Bone marrow (tissue), 2 donors: ENCODE data around the gene IL1RL1.
A peak's percentile ranks its signal among the peaks of the same experiment; 100 is the strongest.

ENCODE experiments used
- DNase-seq, 2 donors: peaks; one replicate each; lab custom pipeline; 2025; lab: John Stamatoyannopoulos, UW

The IL1RL1 gene

DNA sequence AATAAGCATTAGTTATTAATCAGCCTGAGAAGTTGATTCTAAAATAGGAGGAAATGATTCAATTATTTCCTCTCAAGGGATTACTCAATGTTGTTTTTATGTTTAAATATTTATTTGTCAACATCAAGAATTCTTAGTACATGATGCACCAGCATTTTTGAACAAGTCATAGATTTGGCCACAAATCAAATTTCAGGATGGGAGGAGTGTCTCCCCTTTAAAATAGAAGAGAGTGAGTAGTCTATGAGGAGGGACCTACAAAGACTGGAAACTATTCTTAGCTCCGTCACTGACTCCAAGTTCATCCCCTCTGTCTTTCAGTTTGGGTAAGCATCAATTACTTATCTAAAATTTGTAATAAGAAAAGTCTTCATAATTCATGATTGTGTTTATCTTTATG is 25.6 kb downstream of the IL1RL1 start:
- no peak for DNase-seq

DNA sequence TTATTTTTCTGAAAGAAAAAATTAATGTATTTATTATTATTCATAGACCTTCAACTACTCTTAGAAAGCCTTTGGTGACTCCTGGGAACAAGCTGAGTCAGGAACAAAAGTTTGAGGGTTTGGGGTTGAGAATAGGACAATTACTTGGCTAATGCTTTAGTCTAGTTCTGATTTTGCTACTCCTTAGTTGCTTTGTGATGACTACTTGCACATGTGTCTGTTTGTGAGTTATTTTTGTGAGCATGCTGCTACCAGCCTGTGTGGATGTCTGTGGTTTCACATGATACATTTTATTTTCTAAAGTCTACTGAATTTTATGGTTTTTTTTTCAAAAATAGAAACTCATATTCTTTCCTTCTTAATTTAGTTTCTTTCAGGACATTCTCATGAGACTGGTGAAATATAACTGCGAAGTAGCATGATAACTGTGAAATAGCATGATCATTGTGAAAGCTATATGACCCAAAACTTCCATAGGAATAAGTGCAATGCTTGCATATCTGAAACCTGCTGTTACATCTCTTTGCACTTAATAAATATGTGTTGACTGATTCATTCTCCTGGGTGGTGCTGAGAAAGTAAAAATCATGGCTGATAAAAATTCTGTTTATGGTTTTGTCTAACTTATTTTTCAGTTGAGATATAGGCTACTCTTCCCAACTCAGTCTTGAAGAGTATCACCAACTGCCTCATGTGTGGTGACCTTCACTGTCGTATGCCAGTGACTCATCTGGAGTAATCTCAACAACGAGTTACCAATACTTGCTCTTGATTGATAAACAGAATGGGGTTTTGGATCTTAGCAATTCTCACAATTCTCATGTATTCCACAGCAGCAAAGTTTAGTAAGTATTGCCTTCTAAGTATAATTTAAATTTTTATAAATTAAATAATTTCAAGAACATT is 26.4 kb downstream of the IL1RL1 start:
- DNase-seq: no peak

DNA sequence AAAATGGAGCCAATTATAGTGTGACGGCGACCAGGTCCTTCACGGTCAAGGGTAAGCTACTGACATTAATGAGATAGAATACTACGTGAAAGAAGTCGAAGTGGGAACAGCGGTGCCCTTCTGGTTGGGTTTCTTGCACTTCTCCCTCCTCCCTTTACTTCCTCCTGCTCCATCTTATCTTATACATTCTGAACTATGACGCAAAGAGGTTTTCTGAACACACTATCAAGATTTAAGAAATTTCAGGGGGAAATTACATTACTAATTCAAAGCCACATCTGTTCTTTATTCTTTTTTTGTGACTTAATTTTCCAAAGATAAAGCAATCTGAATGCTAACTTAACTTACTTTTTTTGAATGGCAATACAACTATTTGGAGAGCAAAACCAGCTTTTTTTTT is 29.4 kb downstream of the IL1RL1 start:
- DNase-seq: no peak

DNA sequence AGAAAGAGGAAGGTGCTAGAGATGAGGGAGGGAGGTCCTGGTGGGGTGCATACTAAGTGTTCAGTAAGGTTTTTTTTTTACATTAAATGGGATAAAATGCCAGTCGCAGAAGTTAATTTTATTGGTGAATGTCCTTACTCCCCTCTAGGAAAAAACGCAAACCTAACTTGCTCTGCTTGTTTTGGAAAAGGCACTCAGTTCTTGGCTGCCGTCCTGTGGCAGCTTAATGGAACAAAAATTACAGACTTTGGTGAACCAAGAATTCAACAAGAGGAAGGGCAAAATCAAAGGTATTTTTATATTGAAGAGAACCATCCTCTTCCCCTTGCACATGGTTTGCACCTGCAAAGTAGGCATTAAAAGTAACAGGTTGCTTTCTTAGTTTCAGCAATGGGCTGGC is 31.5 kb downstream of the IL1RL1 start:
- no peak for DNase-seq

DNA sequence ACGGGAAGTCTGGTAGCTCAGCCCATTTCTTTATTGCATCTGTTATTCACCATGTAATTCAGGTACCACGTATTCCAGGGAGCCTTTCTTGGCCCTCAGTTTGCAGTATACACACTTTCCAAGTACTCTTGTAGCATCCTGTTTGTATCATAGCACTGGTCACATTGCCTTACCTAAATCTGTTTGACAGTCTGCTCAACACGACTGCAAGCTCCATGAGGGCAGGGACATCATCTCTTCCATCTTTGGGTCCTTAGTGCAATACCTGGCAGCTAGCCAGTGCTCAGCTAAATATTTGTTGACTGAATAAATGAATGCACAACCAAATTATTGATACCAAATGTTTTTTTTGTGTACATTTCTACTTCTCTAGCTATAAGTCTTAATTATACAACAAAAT is 33.0 kb downstream of the IL1RL1 start:
- no peak for DNase-seq

DNA sequence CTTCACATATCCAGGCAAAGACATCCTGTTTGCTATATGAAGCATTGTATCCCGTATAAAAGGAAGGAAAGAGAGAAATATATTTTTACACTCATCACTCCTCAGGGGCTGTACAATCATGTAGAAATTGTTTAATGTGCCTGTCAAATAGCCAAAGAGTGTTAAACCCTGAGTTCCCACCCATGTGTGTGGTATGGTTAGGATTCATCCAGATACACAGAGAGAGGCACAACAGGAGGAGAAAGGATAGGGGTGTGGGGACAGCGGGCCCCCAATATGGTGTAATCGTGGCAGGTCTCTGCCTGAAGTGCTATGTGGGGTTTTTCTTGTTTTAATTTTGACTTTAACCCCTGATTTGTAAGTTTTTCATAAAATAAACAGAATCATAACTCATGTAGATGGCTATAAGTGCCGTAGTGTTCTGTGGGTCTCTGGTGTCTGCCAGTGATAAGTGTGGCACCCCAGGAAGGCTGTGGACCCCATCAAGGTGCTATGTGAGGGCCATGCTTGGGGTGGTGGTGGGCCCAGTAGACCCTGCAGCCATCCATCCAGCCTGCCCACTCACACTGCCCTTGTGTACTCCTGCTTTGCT is 34.1 kb downstream of the IL1RL1 start:
- no peak for DNase-seq

DNA sequence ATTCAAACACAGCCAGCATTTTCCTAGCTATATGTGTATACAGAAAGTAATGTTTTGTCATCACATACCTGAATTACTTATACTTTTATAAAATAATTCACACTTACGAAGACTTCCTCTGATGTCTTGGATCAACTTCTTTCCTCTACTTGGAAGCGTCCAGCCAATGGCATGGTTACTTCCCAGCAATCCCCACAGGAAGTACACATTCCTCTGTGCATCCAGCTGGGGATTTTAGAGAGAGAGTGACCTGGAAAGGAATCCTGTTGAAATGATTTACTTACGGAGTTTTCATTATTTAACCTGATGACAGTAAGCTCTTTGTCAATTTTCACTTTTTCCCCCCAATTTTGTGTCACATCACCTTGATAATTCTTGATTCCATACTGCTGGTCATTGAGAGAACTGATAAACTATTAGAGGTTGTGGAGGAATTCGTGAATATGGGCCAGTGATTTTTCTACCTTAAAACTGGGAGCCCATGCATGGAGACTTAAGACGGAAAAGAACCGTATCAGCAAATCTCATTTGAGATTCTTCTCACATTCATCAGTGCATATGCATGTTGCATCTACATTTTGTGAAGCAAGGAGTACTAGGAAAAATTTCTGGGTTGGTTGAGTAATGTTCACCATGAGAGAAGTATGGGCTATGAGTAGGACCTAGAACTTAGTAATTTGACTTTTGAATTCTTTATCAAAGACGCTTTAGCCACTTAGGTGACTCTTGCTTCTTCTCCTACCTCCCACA is 35.2 kb downstream of the IL1RL1 start:
- no peak for DNase-seq

DNA sequence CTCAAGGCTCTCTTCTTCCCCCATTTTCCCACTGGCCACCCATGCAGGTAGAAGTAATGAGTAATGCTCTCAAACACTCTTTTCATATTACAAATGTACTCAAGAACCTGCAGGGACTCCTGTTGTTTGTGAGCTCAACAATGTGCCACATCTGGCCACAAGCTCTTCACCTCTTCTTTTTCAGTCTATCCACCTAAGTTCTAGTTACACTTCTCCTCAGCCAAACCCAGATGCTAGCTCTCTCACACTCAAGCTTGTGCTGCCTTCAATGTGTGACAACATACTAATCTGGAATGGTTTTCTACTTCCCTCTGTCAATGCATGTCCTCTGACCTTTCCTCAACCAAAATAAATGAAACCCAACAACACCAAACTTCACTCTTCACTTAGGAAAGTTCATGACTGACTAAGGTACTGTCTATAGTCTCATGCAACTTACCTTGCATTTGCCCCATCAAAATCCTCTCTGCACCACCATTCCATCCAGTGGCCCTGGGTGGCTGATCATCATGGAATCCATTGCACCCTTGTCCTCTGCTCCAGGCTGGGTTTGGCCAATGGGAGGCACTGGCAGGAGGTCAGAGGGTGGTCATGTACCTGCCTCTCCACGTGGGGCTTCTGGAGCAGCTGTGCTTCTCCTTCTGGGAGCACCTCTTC is 38.9 kb downstream of the IL1RL1 start:
- no peak for DNase-seq

DNA sequence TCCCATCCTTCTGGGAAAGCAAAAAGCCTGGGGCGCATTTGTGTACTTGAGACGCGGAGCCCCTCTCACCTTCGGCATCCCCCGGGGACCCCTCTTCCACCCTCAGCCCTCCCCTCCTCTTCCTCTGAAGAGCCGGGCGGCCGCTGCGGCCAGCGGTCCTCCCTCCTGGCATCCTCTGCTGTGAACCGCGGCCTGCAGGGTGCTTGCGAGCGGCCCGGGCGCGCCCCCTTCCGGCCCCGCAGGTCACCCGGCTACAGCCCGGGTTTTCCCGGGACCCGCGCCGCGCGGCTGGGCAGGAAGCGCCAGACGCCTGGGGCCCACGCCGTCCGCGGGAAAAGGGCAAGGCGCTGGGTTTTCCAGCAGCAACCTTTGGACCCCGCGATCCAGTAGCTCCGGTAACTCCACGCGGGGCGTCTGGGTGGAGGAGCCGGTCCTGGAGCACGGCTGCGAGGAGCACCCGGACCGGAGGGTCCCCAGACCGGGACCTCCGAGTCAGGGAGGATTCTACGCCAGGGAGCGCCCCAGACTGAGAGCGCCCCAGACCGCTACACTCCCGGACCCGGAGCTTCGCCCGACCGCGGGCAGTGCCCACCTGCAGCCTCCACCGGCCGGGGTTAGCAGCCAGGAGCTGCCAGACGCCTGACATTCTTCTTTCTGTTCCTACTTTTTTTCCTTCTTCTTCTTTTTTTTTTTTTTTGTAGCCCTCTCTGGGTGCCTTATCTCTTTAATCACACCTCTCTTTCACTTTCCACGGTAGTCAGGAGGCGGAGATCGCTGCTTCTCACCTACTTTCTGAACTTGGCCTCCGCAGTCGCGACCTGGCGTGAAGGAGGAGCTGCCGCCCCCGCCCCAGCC is 44.4 kb downstream of the IL1RL1 start, which contains the start of gene IL18R1:
Gene IL18R1 (plus strand): TSS at position 271 of the 855 bp plus-strand sequence. CDS start 6,865 bp downstream, outside the sequence.
- DNase-seq: peak; percentile 41 to 42

DNA sequence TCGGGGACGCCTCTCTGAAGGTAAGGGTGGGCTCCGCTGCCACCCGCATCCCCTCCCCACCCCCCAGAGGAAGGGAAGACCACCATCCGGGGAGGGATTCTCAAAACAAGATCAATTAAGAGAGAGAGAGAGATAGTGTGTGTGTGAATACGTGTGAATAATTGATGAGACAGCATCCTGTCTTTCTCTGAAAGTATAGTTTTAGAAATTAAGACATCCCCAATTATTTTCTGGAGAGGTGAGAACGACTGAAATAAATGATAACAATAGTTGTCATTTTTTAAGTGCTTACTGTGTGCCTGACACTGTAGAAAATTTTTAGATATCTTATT is 45.0 kb downstream of the IL1RL1 start:
- DNase-seq: no peak

DNA sequence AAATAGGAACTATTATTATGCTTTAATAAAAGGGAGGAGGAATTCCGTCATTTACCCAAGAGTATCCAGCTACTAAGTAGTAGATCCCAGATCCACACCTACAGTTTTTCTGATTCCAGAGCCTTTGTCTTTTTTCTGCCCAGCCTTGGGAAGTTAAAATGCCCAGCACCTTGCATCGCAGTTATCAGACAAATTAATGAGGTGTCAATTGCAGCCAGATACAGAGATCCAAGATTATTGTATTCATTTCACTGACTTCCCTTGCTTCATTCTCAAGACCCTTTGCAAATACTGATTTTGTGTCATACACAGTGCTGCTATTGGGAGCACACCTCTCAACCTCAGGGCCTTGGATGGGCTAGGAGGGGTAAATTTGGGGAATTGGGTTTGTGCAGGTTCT is 45.4 kb downstream of the IL1RL1 start:
- DNase-seq: no peak

DNA sequence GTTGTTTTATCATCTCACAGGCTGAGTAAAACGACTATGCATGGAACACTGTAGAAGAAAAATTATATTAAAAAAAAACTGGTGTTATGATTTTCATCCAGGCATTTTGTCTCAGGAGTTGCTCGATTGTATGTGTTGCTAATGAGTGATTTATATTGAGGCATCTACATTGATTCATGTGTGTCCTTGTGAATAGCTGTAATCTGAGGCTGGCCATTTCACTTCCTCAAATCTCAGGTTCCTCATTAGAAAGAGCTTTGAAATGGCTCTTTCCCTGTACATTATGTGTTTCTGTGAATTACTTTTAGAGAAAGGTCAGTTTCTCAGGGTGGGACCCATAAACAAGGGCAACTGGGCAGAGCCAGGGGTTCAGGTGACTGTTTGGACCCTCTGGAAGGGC is 46.6 kb downstream of the IL1RL1 start:
- peak in 1 of 2 donors; percentile 21 for DNase-seq

DNA sequence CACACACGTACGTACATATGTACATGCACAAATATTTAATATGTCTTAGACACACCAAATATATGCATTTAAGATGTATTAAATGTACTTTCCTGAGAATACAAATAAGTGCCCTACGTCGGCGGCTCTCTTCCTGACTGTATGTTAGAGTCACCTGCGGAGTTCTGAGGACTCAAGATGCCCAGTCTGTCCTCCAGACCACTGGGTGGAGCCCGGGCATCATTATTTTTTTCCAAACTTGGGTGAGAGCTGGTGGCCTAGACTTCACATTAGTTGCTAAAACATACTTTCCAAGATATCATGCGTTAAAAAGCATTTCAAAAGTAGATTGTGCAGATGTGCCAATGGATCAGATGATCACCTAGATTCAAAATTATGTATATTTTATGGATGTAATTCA is 47.1 kb downstream of the IL1RL1 start:
- DNase-seq: no peak

DNA sequence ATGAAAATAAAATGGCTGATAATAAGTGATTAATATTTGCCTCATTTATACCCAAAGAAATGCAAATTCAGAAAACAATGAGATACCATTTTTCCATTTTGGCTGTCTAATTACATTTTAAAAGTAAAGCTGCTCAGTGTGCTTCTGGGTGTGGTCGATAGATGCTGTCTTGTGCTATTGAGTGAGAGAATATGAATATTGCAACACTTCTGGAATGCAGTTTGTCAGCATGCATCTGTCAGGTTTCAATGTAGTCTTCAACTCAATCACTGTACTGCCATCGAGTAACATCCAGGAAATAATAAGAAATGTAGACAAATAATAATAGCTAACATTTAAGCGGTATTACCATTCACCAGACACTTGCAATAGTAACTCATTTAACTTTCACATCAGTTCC is 48.2 kb downstream of the IL1RL1 start:
- DNase-seq: no peak

DNA sequence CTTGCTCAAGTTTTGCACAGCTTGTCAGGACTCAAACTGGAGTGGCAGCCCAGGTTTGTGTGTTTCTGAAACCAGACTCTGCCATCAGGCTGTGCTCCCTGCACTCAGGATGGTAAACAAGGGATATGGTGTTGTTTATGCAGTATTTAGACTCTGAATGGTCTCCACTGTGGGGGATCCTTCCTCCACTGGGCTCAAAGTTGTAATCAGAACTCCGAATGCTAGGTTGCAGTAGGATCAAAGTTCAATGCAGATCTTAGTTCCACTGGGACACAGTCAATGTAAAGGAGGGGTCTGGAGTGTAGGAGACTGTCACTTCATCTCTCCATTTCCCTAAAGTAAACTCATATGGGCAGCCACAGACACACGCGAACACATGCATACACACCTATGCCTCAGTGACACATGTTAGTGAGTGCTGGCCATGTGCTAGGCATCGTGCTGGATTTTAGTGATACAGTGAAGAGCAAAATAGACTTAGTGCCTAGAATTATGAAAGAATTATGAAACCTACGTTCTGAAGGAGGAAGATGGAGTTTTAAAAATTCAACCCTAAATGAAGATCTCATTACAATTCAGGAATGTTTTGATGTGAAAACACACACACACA is 50.4 kb downstream of the IL1RL1 start:
- no peak for DNase-seq

DNA sequence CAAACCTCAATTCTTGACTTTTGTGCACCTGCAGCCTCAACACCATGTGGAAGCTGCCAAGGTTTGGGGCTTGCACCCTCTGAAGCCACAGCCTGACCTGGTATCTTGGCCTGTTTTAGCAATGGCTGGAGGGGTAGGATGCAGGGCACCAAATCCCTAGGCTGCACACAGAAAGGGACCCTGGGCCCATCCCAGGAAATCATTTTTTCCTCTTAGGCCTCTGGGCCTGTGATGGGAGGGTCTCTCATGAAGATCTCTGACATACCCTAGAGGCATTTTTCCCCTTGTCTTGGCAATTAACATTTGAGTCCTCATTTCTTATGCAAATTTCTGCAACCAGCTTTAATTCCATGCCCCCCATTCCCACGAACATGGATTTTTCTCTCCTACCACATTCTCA is 54.4 kb downstream of the IL1RL1 start:
- no peak for DNase-seq

DNA sequence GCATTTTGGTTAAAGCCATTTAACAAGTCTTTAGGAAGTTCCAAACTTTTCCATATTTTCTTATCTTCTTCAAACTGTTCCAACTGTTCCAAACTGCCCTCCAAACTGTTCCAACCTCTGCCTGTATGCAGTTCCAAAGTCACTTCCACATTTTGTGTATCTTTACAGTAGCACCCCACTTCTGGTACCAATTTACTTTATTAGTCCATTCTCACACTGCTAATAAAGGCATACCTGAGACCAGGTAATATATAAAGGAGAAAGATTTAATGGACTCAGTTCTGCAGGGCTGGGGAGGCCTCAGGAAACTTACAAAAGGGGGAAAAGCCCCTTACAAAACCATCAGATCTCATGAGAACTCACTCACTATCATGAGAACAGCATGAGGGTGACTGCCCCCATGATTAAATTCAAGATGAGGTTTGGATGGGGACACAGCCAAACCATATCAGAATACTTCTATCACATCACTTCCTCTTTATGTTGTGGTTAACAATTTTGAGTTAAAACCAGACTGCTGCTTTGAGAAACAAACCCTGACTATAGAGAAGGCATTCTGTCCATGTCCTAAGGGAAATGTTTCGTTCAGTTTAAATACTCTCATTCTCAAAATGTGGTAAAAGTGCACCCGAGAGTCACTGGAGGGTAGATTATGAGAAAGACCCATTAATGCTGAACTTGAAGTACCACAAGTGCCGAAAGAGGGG is 55.2 kb downstream of the IL1RL1 start:
- DNase-seq: no peak

DNA sequence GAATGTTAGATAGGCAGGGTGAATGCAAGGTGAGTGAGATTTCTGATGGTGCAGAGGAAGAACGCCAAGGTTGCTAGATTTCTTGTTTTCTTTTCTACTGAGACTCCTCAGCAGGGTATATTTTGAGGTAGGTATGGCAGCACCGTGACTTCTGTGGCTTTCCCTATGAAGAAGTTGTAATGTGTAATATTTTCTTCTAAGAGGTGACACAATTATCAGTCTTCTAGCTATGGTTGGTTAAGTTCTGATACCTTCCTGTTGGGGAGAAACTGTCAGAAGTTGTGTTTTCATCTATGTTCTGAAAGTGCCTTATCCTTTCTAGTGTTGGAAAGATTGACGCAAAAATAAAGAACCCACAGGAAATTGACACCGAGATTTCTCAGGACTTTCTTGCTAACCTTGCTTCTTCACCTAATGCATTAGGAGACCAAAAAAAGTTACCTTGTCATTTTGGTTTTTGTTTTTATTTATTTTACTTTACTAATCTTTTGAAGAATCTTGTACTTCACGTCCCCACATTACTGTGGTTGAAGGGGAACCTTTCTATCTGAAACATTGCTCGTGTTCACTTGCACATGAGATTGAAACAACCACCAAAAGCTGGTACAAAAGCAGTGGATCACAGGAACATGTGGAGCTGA is 56.1 kb downstream of the IL1RL1 start:
- no peak for DNase-seq

DNA sequence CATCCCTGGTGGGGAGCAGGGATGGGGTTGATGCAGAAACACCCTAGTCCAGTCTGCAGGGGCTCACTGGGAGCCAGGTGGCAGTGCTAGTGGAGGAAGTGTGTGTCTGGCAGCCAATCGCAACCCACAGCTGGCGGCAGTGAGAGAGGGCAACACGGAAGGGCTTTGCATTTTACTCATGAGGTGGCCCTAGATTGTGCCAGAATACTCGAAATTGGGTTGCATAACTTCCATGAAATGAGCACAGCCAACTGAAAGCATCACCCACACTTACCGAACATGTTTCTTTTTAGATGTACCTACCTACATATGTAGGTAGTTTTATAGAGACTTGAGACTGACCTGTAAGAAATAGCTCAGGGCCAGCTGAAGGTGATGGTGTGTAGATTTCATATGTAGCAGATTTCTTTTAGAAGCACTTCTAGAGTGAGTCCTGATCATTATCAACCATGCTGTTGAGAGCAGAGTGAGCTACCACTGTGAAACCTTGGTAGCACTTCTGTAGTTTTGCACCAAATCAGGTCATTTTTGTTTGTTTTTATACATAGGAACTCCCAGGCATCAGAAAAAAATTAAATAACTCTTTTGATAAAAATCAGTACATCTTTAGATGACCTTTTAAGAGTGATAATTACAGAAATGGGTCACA is 57.2 kb downstream of the IL1RL1 start:
- no peak for DNase-seq
